Naive thymus-derived CD4-positive, alpha-beta T cell (primary cell): Measurements from ENCODE around the gene KCNK1. TPM values are rescaled to one million over a fixed set of nuclear protein-coding genes. Genes with fewer than 3 reads are reported as not detected.

Experiments used
- ATAC-seq: fragments of 150-1000 bp; cut with Tn5 transposase; 2 replicates; pipeline ENCODE4 v1.10.0; 2021; ENCODE audit warnings: mild to moderate bottlenecking, moderate library complexity
- CTCF ChIA-PET: fragments of 350-600 bp; sonication (Branson Sonifier 250); formaldehyde crosslinking; loops from one replicate; lab custom pipeline; 2021; ENCODE audit warnings: antibody characterized with exemption; lab: Charles Lee
- POLR2A ChIA-PET: fragments of 350-600 bp; sonication (Branson Sonifier 250); formaldehyde crosslinking; loops from one replicate; lab custom pipeline; 2021; ENCODE audit warnings: antibody characterized with exemption, inconsistent platforms; lab: Charles Lee
- DNase-seq, 9 donors: peaks; one replicate each; pipeline versions ENCODE4 v3.0.0 to v3.0.0-alpha.2; 2020 to 2022; ENCODE audit warnings: mixed read lengths in 1 of 9
- H3K27ac ChIP-seq: one replicate; pipeline ENCODE4 v1.7.0; 2013; ENCODE audit warnings: mild to moderate bottlenecking, low read depth, low read length, moderate library complexity
- H3K27me3 ChIP-seq, 2 donors: one replicate each; pipeline ENCODE4 v1.7.0; 2013; ENCODE audit warnings: low read length in 2 of 2, mild to moderate bottlenecking in 2 of 2, moderate library complexity in 2 of 2; ENCODE audit not compliant: control insufficient read depth in 2 of 2, insufficient read depth in 2 of 2
- H3K36me3 ChIP-seq, 3 experiments: 1 replicate in 2 of 3; 2 replicates in 1 of 3; pipeline ENCODE4 v1.7.0; 2013; ENCODE audit warnings: low read length in 3 of 3, mild to moderate bottlenecking in 3 of 3, moderate library complexity in 1 of 3; ENCODE audit not compliant: insufficient read depth in 3 of 3, control insufficient read depth in 2 of 3
- H3K4me1 ChIP-seq, 2 donors: one replicate each; pipeline ENCODE4 v1.7.0; 2013; ENCODE audit warnings: low read length in 2 of 2, mild to moderate bottlenecking in 2 of 2, moderate library complexity in 1 of 2; ENCODE audit not compliant: control insufficient read depth in 2 of 2, insufficient read depth in 2 of 2
- H3K4me3 ChIP-seq: 2 replicates; pipeline ENCODE4 v1.7.0; 2013; ENCODE audit warnings: mild to moderate bottlenecking, low read length
- H3K9me3 ChIP-seq, 3 experiments: 1 replicate in 2 of 3; 2 replicates in 1 of 3; pipeline ENCODE4 v1.7.0; 2013; ENCODE audit warnings: low read length in 3 of 3; ENCODE audit not compliant: control insufficient read depth in 2 of 3
- H3K27ac Mint-ChIP-seq, 9 donors: one replicate each; pipeline ENCODE4 v1.8.0; 2020 to 2022; ENCODE audit warnings: mixed read lengths in 9 of 9, mild to moderate bottlenecking in 8 of 9, moderate library complexity in 5 of 9, inconsistent platforms in 2 of 9
- H3K27me3 Mint-ChIP-seq, 5 donors: one replicate each; pipeline ENCODE4 v1.8.0; 2021 to 2022; ENCODE audit warnings: mixed read lengths in 5 of 5, mild to moderate bottlenecking in 1 of 5
- H3K36me3 Mint-ChIP-seq, 5 donors: one replicate each; pipeline ENCODE4 v1.8.0; 2020 to 2022; ENCODE audit warnings: mixed read lengths in 5 of 5, mild to moderate bottlenecking in 3 of 5, inconsistent platforms in 1 of 5
- H3K4me1 Mint-ChIP-seq, 7 donors: one replicate each; pipeline ENCODE4 v1.8.0; 2020 to 2022; ENCODE audit warnings: mixed read lengths in 7 of 7, mild to moderate bottlenecking in 3 of 7, inconsistent platforms in 1 of 7
- H3K4me3 Mint-ChIP-seq, 10 donors: one replicate each; pipeline ENCODE4 v1.8.0; 2020 to 2022; ENCODE audit warnings: mild to moderate bottlenecking in 10 of 10, mixed read lengths in 10 of 10, moderate library complexity in 6 of 10, inconsistent platforms in 2 of 10
- H3K9me3 Mint-ChIP-seq, 11 donors: one replicate each; pipeline ENCODE4 v1.8.0; 2020 to 2022; ENCODE audit warnings: mixed read lengths in 11 of 11, mild to moderate bottlenecking in 4 of 11, inconsistent platforms in 1 of 11, moderate library complexity in 1 of 11
- intact Hi-C, 2 donors: fragments of 100-400 bp; cut with micrococcal nuclease; formaldehyde crosslinking; loops; one replicate each; pipeline ENCODE4 v1.15.1; 2023
- polyA plus RNA-seq, 2 donors: library from polyadenylated mRNA; unstranded; fragments of 300-500 nt; fragmentation: Illumina TruSeq; gene quantifications; one replicate each; pipeline ENCODE4 v1.2.3, GENCODE V29; 2021
- total RNA-seq, 6 experiments: library from RNA in 5 of 6; stranded (reverse) in 5 of 6; gene quantifications; 1 replicate in 5 of 6; 2 replicates in 1 of 6; pipeline ENCODE4 v1.2.3 and lab custom pipeline; 2021 to 2026

Gene KCNK1
- total and polyA plus RNA-seq, 7 experiments from 2014 or later, result 1.1 TPM; not detected in 6

GRCh38 chr1:233572896-233573295, 41.0 kb upstream of the KCNK1 start:
- intact Hi-C loops, result no loop called here
- Mint-ChIP-seq H3K27me3 (peaks cover 5 to 27% (median 19%) of the 10 kb centered on the region in 5 donors), H3K36me3 (peaks cover 0 to 4% (median 0%) of the 10 kb centered on the region in 5 donors), H3K4me3 (no peak overlapping the region), H3K27ac (no peak overlapping the region), H3K4me1 (peaks cover 0 to 5% (median 0%) of the 10 kb centered on the region in 7 donors), H3K9me3 (peaks cover 0 to 4% (median 0%) of the 10 kb centered on the region in 11 donors)
- Histone ChIP-seq H3K27me3 (no peaks in the 10 kb centered on the region), H3K27ac (no peak overlapping the region), H3K4me1 (no peaks in the 10 kb centered on the region), H3K4me3 (no peak overlapping the region), H3K36me3 (no peaks in the 10 kb centered on the region), H3K9me3 (no peaks in the 10 kb centered on the region)
- ATAC-seq (no peak), DNase-seq (no peak)
- CTCF ChIA-PET, result no interaction called here
- POLR2A ChIA-PET, result no interaction called here

DNA sequence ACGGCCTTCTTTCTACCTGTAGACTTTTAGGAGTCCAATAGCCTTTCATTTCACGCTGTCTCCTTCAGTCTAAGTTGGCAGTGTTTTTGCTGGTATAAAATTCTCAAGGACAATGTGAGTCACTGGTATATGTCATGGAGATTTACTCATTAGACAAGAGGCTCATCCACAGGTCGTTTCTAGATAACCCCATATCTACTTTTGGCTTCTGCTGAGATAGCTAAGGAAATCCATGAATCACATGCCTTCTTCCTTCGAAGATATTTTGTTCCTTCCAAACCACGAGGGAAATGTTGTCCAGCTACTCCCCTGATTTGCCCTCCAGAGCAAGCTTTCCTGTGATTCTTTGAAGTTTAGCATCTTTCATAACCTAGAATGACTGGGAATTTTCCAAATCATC, 38.5 kb upstream of the KCNK1 start:
- Histone ChIP-seq H3K4me3 (no peak overlapping the region), H3K4me1 (no peaks in the 10 kb centered on the region), H3K9me3 (no peaks in the 10 kb centered on the region), H3K36me3 (no peaks in the 10 kb centered on the region), H3K27ac (no peak overlapping the region), H3K27me3 (no peaks in the 10 kb centered on the region)
- peaks cover 0 to 4% (median 0%) of the 10 kb centered on the region in 5 donors for H3K36me3 Mint-ChIP-seq
- ChIA-PET CTCF (no interaction called here), POLR2A (no interaction called here)
- DNase-seq (no peak), ATAC-seq (no peak)
- H3K9me3 Mint-ChIP-seq, result peaks cover 0 to 9% (median 4%) of the 10 kb centered on the region in 11 donors
- no peak overlapping the region for H3K4me3 Mint-ChIP-seq
- H3K4me1 Mint-ChIP-seq, result peaks cover 0 to 5% (median 0%) of the 10 kb centered on the region in 7 donors
- peaks cover 8 to 39% (median 19%) of the 10 kb centered on the region in 5 donors for H3K27me3 Mint-ChIP-seq
- H3K27ac Mint-ChIP-seq, result no peak overlapping the region
- intact Hi-C loops, result no loop called here

- Mint-ChIP-seq H3K9me3 (peaks cover 2 to 15% (median 7%) of the 10 kb centered on the region in 11 donors), H3K27me3 (peaks cover 14 to 60% (median 35%) of the 10 kb centered on the region in 5 donors), H3K4me1 (no peaks in the 10 kb centered on the region), H3K27ac (no peak overlapping the region), H3K36me3 (peaks cover 0 to 8% (median 0%) of the 10 kb centered on the region in 5 donors), H3K4me3 (no peak overlapping the region)
- DNase-seq, result no peak
- H3K27me3 ChIP-seq, result no peaks in the 10 kb centered on the region
- POLR2A ChIA-PET, result no interaction called here
- intact Hi-C loops, result no loop called here
- no peaks in the 10 kb centered on the region for H3K4me1 ChIP-seq
- H3K36me3 ChIP-seq, result no peaks in the 10 kb centered on the region
- no peak overlapping the region for H3K4me3 ChIP-seq
- no peak overlapping the region for H3K27ac ChIP-seq
- no peak for ATAC-seq
- H3K9me3 ChIP-seq, result no peaks in the 10 kb centered on the region
- CTCF ChIA-PET, result no interaction called here
These were observed 31.5 kb upstream of the KCNK1 start for GRCh38 chr1:233582439-233582838.

DNA sequence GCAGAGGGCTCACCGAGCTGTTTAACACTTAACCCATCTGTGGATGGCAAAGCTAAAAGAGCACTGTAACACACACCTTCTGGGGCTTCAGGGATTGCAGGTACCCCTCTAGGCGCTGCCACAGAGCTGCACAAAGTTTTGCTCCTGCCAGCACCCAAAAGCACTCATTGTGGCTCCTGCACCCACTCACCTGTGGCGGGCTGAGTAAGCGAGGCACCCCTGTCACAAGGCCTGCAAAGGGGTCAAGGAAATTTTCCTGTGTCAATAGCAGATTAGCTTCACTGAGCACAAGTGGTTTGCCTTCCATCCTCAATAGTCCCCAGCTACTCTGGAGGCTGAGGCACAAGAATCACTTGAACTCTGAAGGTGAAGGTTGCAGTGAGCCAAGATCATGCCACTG, 29.5 kb upstream of the KCNK1 start:
- ATAC-seq, result no peak
- Histone ChIP-seq H3K4me3 (no peak overlapping the region), H3K27me3 (no peaks in the 10 kb centered on the region), H3K4me1 (no peaks in the 10 kb centered on the region), H3K27ac (no peak overlapping the region), H3K9me3 (no peaks in the 10 kb centered on the region), H3K36me3 (no peaks in the 10 kb centered on the region)
- peaks cover 0 to 13% (median 4%) of the 10 kb centered on the region in 11 donors for H3K9me3 Mint-ChIP-seq
- peaks cover 0 to 3% (median 0%) of the 10 kb centered on the region in 7 donors for H3K4me1 Mint-ChIP-seq
- H3K36me3 Mint-ChIP-seq, result peaks cover 0 to 8% (median 0%) of the 10 kb centered on the region in 5 donors
- H3K27ac Mint-ChIP-seq, result no peak overlapping the region
- intact Hi-C loops, result no loop called here
- no peak for DNase-seq
- no peak overlapping the region for H3K4me3 Mint-ChIP-seq
- H3K27me3 Mint-ChIP-seq, result peaks cover 22 to 56% (median 35%) of the 10 kb centered on the region in 5 donors
- POLR2A ChIA-PET, result no interaction called here
- CTCF ChIA-PET, result no interaction called here

DNA sequence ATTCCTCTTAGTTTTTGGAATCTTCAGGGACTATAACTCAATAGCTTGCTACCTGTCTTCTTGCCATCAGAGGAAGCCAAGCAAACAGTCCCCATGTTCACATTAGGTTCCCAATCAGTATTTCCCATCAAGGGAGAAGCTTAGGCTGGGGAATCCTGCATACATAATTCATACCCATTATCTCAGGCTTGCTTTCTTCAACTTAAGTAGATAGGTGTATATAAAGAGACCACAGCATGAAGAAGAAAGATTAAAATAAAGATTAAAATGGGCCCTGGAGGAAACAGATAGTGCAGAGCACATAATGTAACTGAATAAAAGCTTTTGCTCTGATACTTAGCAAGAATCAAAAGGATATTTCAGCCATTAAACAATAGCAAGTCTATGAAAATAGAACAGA, 29.0 kb upstream of the KCNK1 start:
- no peak overlapping the region for H3K27ac Mint-ChIP-seq
- no peaks in the 10 kb centered on the region for H3K4me1 ChIP-seq
- peaks cover 19 to 56% (median 32%) of the 10 kb centered on the region in 5 donors for H3K27me3 Mint-ChIP-seq
- no peak overlapping the region for H3K4me3 Mint-ChIP-seq
- H3K4me3 ChIP-seq, result no peak overlapping the region
- intact Hi-C loops, result no loop called here
- H3K27ac ChIP-seq, result no peak overlapping the region
- CTCF ChIA-PET, result no interaction called here
- peaks cover 0 to 3% (median 0%) of the 10 kb centered on the region in 7 donors for H3K4me1 Mint-ChIP-seq
- DNase-seq (no peak), ATAC-seq (no peak)
- H3K36me3 ChIP-seq, result no peaks in the 10 kb centered on the region
- H3K27me3 ChIP-seq, result no peaks in the 10 kb centered on the region
- H3K9me3 ChIP-seq, result no peaks in the 10 kb centered on the region
- H3K9me3 Mint-ChIP-seq, result peaks cover 0 to 10% (median 3%) of the 10 kb centered on the region in 11 donors
- H3K36me3 Mint-ChIP-seq, result peaks cover 0 to 8% (median 0%) of the 10 kb centered on the region in 5 donors
- POLR2A ChIA-PET, result no interaction called here

DNA sequence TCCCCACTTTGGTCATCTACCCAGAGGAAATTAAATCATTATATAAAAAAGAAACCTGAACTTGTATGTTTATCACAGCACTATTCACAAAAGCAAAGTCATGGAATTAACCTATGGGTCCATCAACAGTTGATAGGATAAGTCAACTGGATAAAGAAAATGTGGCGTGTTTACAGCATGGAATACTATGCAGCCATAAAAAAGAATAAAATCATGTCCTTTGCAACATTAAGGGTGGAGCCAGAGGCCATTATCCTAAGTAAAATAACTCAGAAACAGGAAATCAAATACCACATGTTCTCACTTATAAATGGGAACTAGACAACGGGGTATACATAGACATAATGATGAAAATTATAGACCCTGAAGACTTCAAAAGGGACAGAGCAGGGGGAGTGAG, 27.6 kb upstream of the KCNK1 start:
- Mint-ChIP-seq H3K4me3 (no peak overlapping the region), H3K36me3 (peaks cover 0 to 8% (median 0%) of the 10 kb centered on the region in 5 donors), H3K27ac (no peak overlapping the region), H3K9me3 (peaks cover 0 to 8% (median 3%) of the 10 kb centered on the region in 11 donors), H3K4me1 (peaks cover 0 to 3% (median 0%) of the 10 kb centered on the region in 7 donors), H3K27me3 (peaks cover 15 to 44% (median 30%) of the 10 kb centered on the region in 5 donors)
- Histone ChIP-seq H3K4me1 (no peaks in the 10 kb centered on the region), H3K4me3 (no peak overlapping the region), H3K9me3 (no peaks in the 10 kb centered on the region), H3K27me3 (no peaks in the 10 kb centered on the region), H3K36me3 (no peaks in the 10 kb centered on the region), H3K27ac (no peak overlapping the region)
- CTCF ChIA-PET, result no interaction called here
- no peak for ATAC-seq
- POLR2A ChIA-PET, result no interaction called here
- no peak for DNase-seq
- intact Hi-C loops, result no loop called here

GRCh38 chr1:233587196-233587595, 26.7 kb upstream of the KCNK1 start:
- Histone ChIP-seq H3K27ac (no peak overlapping the region), H3K27me3 (no peaks in the 10 kb centered on the region), H3K4me3 (no peak overlapping the region), H3K9me3 (no peaks in the 10 kb centered on the region), H3K4me1 (no peaks in the 10 kb centered on the region), H3K36me3 (no peaks in the 10 kb centered on the region)
- peaks cover 0 to 8% (median 3%) of the 10 kb centered on the region in 11 donors for H3K9me3 Mint-ChIP-seq
- intact Hi-C loops, result no loop called here
- ChIA-PET CTCF (no interaction called here), POLR2A (no interaction called here)
- peaks cover 15 to 38% (median 22%) of the 10 kb centered on the region in 5 donors for H3K27me3 Mint-ChIP-seq
- no peak overlapping the region for H3K27ac Mint-ChIP-seq
- H3K4me3 Mint-ChIP-seq, result no peak overlapping the region
- ATAC-seq (no peak), DNase-seq (no peak)
- peaks cover 0 to 8% (median 0%) of the 10 kb centered on the region in 5 donors for H3K36me3 Mint-ChIP-seq
- H3K4me1 Mint-ChIP-seq, result peaks cover 0 to 3% (median 0%) of the 10 kb centered on the region in 7 donors
